AG04449 (cell line): Measurements from ENCODE around the gene ATXN10.

Experiments
- CTCF ChIA-PET: fragments of 350-600 bp; formaldehyde crosslinking; extraction: SDS; loops from one replicate; lab custom pipeline; 2021; ENCODE audit warnings: antibody characterized with exemption; lab: Yijun Ruan, JAX
- POLR2A ChIA-PET: fragments of 400-600, 350-600 bp; formaldehyde crosslinking; extraction: SDS; loops from one replicate; lab custom pipeline; 2020; ENCODE audit warnings: antibody characterized with exemption, inconsistent platforms; lab: Yijun Ruan, JAX
- DNase-seq: peaks from one replicate; pipeline ENCODE4 v3.0.0-alpha.2; 2010; ENCODE audit warnings: low read depth, low spot score
- H3K4me3 ChIP-seq: 2 replicates; pipeline ENCODE4 v1.5.1; 2011; ENCODE audit warnings: low read depth, mild to moderate bottlenecking, control low read depth, low read length
- TF ChIP-seq, protein P1 (sequence below): IDR thresholded peaks from one replicate; pipeline ENCODE4 v1.5.1; 2011; ENCODE audit warnings: mild to moderate bottlenecking, moderate library complexity, low read length, control low read depth, inconsistent platforms; ENCODE audit not compliant: insufficient read depth; ENCODE audit errors: missing control alignments

Gene ATXN10

DNA sequence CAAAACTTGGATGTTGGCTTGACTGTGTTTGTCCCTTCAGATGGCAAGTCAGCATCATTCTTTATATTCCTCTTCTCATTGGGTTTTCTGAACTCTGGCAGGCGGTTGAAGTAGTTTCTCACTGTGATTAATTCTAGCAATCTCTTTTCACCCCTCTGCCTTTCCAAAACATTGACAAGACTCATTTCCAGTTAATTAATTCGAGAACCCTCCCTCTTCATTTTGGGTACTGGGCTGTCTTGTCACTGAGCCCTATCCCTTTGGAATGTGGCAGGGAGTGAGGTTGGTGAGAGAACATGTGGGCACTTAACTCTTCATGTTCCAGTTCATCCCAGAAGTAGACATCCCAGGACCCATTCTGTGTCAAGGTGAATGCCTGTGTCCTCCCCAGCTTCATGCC is 172.4 kb downstream of the ATXN10 start:
- TF ChIP-seq, protein P1, sequence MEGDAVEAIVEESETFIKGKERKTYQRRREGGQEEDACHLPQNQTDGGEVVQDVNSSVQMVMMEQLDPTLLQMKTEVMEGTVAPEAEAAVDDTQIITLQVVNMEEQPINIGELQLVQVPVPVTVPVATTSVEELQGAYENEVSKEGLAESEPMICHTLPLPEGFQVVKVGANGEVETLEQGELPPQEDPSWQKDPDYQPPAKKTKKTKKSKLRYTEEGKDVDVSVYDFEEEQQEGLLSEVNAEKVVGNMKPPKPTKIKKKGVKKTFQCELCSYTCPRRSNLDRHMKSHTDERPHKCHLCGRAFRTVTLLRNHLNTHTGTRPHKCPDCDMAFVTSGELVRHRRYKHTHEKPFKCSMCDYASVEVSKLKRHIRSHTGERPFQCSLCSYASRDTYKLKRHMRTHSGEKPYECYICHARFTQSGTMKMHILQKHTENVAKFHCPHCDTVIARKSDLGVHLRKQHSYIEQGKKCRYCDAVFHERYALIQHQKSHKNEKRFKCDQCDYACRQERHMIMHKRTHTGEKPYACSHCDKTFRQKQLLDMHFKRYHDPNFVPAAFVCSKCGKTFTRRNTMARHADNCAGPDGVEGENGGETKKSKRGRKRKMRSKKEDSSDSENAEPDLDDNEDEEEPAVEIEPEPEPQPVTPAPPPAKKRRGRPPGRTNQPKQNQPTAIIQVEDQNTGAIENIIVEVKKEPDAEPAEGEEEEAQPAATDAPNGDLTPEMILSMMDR: no peak
- no peak for DNase-seq
- POLR2A ChIA-PET: no interaction called here
- CTCF ChIA-PET: interaction anchor here (1.4 to 3.7 kb wide), 4 partner anchors 21 to 266 kb away, joined by 3 to 32 read pairs (median 12); no protein-coding TSS in a partner anchor
- no peak overlapping the region for H3K4me3 ChIP-seq

DNA sequence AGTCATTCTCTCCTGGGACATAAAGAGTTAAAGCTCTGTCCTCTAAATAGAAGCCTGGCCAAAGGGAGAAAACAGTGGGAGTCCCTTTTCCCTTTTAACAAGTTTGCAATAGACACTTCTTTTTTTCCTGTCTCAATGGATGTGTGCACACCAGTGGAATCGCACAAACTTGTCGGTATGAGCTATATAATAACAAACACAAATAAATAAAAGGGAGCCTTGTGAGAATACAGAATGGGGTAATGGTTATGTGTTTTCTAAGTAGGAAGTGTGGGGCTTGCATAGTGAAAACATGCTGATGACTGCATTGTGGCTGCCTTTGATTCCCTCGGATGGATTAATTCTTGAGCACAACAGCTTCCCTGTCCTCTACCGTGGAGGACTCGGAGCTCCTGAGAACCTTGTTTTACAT is 173.4 kb downstream of the ATXN10 start:
- ChIA-PET CTCF (interaction anchor here (1.2 to 3.7 kb wide), 9 partner anchors 11 to 267 kb away, joined by 3 to 32 read pairs (median 3); no protein-coding TSS in a partner anchor), POLR2A (no interaction called here)
- no peak overlapping the region for H3K4me3 ChIP-seq
- DNase-seq: no peak
- TF ChIP-seq, protein P1: no peak

DNA sequence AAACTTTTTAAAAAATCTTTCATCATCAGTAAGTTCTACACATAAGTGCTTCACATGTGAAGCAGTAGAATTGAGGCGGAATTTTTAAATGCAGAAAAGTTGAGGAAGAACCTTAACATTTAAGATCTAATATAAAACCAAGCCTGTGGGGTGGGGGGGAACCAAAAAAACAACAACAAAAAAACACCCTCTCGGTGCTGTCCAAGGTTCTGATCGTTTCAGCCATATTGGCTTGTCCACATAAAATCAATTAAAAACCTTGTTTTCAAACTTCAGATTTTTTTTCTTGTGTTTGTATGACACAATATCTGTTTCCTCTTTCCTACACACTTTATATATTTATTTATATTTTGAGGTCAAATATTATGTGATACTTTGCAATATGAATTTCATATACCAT is 175.3 kb downstream of the ATXN10 start:
- ChIA-PET POLR2A (no interaction called here), CTCF (interaction anchor here (10.1 kb wide), 1 partner anchor 17 kb away, joined by 66 read pairs; no protein-coding TSS in a partner anchor)
- no peak for DNase-seq
- TF ChIP-seq, protein P1: no peak
- no peak overlapping the region for H3K4me3 ChIP-seq

DNA sequence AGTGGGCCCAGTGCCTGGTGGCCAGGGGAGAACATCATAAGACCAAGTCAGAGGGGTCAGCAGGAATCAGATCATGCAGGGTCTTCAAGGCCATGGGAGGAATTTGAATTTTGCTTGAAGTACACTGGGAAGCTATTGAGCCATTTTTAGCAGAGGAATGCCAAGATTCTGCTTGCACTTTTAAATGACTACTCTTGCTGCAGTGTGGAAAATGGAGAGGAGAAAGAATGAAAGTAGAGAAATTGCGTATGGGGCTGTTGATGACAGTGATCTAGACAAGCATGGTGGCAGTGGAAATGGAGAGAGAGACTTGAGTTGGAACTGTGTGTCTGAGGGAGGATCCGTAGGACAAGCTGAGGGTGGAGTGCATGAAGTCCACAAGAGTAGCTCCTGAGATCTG is 177.3 kb downstream of the ATXN10 start:
- no peak overlapping the region for H3K4me3 ChIP-seq
- POLR2A ChIA-PET: no interaction called here
- no peak for DNase-seq
- TF ChIP-seq, protein P1: no peak
- CTCF ChIA-PET: interaction anchor here (1.3 to 10.1 kb wide), 2 partner anchors 15 to 29 kb away, joined by 3 to 66 read pairs; no protein-coding TSS in a partner anchor

DNA sequence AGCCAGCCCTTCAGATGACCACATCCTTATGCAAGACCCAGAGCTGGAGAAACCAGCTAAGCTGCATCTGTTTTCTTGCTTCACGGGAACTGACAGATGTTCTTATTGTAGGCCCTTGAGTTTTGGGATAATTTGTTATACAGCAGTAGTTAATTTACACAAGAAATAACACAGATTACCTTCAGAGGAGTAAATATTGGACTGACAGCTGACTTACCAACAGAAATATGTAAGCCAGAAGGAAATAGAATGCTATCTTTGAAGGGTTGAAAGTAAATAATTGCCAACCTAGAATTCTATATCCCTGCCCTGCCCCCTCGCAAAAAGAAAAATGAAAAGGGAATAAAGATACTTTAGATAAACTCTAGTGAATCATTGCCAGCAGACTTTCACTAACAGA is 181.2 kb downstream of the ATXN10 start:
- no peak for DNase-seq
- H3K4me3 ChIP-seq: no peak overlapping the region
- POLR2A ChIA-PET: no interaction called here
- CTCF ChIA-PET: interaction anchor here (0.7 to 10.1 kb wide), 3 partner anchors 11 to 206 kb away, joined by 3 to 66 read pairs (median 3); no protein-coding TSS in a partner anchor
- TF ChIP-seq, protein P1: no peak

DNA sequence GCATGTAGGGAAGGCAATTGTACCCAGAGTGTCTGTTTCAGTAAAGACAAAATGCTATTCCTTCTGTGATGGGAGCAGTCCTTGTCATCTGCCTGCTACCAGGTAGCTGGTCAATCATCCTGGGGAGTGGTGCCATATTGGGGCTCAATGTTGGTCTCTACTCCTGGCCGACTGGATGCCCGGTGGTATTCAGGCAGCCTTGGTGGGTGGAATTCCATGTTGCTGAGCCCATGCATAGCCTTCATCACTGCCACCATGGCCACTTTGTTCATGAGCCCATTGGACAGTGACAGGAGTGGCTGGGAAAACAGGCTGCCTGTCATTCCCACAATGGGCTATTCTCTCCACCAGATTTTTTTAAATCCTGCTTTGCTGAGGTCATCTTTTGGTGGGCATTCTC is 184.3 kb downstream of the ATXN10 start:
- ChIA-PET POLR2A (no interaction called here), CTCF (interaction anchor here (1.1 to 10.1 kb wide), 4 partner anchors 8 to 279 kb away, joined by 3 to 66 read pairs (median 4); no protein-coding TSS in a partner anchor)
- TF ChIP-seq, protein P1: no peak
- no peak overlapping the region for H3K4me3 ChIP-seq
- DNase-seq: no peak
